Ishikawa (cell line): Measurements from ENCODE around the gene DIAPH3.

ENCODE experiments used
- CREB1 ChIP-seq: IDR thresholded peaks from 2 replicates; pipeline ENCODE4 v1.6.1; 2012; ENCODE audit warnings: low read depth
- EP300 ChIP-seq: IDR thresholded peaks from 2 replicates; pipeline ENCODE4 v1.6.1; 2012; ENCODE audit warnings: borderline replicate concordance
- RAD21 ChIP-seq: IDR thresholded peaks from 2 replicates; pipeline ENCODE4 v1.6.1; 2012; ENCODE audit warnings: low read depth
- TCF12 ChIP-seq: IDR thresholded peaks from 2 replicates; pipeline ENCODE4 v1.6.1; 2012; ENCODE audit warnings: low read depth
- TF ChIP-seq, protein P1 (sequence below): IDR thresholded peaks from 2 replicates; pipeline ENCODE4 v1.6.1; 2012; ENCODE audit warnings: low read depth, mild to moderate bottlenecking

- no peak for TF ChIP-seq CREB1
- TF ChIP-seq, protein P1, sequence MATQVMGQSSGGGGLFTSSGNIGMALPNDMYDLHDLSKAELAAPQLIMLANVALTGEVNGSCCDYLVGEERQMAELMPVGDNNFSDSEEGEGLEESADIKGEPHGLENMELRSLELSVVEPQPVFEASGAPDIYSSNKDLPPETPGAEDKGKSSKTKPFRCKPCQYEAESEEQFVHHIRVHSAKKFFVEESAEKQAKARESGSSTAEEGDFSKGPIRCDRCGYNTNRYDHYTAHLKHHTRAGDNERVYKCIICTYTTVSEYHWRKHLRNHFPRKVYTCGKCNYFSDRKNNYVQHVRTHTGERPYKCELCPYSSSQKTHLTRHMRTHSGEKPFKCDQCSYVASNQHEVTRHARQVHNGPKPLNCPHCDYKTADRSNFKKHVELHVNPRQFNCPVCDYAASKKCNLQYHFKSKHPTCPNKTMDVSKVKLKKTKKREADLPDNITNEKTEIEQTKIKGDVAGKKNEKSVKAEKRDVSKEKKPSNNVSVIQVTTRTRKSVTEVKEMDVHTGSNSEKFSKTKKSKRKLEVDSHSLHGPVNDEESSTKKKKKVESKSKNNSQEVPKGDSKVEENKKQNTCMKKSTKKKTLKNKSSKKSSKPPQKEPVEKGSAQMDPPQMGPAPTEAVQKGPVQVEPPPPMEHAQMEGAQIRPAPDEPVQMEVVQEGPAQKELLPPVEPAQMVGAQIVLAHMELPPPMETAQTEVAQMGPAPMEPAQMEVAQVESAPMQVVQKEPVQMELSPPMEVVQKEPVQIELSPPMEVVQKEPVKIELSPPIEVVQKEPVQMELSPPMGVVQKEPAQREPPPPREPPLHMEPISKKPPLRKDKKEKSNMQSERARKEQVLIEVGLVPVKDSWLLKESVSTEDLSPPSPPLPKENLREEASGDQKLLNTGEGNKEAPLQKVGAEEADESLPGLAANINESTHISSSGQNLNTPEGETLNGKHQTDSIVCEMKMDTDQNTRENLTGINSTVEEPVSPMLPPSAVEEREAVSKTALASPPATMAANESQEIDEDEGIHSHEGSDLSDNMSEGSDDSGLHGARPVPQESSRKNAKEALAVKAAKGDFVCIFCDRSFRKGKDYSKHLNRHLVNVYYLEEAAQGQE, result no peak
- no peak for TF ChIP-seq RAD21
- TF ChIP-seq TCF12, result no peak
- TF ChIP-seq EP300, result no peak
Measured at GRCh38 chr13:59623206-59623915, 540.4 kb downstream of the DIAPH3 start.
